Activated T-cell treated with anti-CD3 and anti-CD28 coated beads for 24 hours (primary cell): ENCODE measurements around the gene RBFOX1.

Source experiments
- DNase-seq: peaks from one replicate; pipeline ENCODE4 v3.0.0-alpha.2; 2020; ENCODE audit warnings: low read depth

Gene RBFOX1

DNA sequence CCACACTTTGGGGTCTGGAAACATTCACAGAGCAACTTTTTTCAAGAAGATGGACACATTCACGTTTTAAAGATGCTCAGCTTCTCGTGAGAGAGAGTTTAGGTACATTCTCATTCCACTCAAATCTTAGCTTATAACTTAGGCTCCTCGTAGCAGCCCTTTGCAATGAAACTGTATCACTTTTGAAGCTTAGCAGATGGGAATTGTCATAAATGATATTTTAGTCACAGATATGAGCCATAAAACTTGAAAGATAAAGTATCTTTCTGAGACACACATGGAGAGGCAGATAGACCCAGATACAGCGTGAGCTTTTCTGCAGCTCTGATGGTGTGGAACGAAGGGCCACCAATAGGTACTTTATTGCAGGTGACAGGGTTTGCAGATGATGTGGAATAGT, 41.1 kb downstream of the RBFOX1 start:
- DNase-seq = no peak

- no peak for DNase-seq
These were observed 42.0 kb downstream of the RBFOX1 start for GRCh38 chr16:7374614-7375174.

DNA sequence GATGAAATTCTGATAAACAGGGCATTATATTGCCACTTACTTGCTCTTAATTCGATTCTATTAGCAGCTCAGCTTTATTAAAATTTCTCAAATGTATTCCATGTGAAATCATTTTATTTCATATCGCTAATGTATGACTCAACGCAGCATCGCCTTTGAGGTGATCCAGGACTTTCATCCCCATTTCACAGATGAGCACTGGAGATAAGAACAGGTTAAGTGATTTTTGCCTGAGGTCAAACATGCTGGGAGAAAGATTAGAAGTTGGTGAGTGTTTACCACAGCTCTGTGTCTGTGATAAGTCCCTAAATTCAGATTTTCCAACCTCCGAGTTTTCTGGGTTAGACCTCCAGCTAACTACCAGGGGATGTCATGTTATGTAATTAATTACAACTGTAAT, 43.6 kb downstream of the RBFOX1 start:
- DNase-seq = no peak

DNA sequence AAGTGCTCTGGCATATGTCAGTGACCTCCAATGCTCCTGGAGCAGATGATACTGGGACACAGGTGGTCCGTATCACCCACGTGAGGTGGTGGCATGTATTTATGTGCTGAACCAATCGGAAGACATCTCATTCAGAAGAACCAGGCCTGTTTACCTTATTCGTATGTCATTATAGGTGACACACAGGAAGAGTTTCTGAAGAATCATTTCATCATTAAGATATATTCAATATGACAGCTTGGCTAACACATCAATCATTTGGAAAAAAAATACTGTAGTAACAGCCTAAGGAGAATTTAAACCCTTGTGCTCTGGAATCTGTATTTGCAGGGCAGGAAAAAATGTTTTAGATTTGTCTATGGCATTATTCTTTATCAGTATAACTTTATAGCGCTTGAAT, 44.6 kb downstream of the RBFOX1 start:
- no peak for DNase-seq

GRCh38 chr16:7378024-7378695, 45.5 kb downstream of the RBFOX1 start:
- DNase-seq = no peak

- no peak for DNase-seq
These were observed 47.8 kb downstream of the RBFOX1 start for GRCh38 chr16:7380441-7380840.

DNA sequence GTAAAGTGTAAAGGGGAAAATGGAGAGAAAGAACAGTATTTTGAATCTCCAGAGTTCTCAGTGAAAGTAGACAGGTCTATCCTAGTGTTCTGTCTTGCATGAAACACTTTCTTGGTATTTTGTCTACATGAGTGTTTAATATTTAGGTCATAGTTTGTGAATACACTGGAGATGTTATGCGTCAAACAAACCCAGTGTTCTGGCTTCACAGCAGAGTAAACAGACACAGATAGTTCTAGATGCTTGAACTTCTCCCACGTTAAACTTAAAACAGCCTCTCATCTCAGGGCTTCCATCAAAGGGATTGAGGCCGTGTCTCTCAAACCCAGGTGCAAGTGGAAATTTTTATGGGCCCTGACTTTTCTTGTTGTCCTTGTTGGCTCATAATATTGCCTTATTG, 48.3 kb downstream of the RBFOX1 start:
- no peak for DNase-seq

GRCh38 chr16:7381671-7382070, 49.0 kb downstream of the RBFOX1 start:
- no peak for DNase-seq

- DNase-seq = no peak
These were observed 49.9 kb downstream of the RBFOX1 start for GRCh38 chr16:7382521-7382920.

- DNase-seq = no peak
These were observed 58.3 kb downstream of the RBFOX1 start for GRCh38 chr16:7390974-7391373.

DNA sequence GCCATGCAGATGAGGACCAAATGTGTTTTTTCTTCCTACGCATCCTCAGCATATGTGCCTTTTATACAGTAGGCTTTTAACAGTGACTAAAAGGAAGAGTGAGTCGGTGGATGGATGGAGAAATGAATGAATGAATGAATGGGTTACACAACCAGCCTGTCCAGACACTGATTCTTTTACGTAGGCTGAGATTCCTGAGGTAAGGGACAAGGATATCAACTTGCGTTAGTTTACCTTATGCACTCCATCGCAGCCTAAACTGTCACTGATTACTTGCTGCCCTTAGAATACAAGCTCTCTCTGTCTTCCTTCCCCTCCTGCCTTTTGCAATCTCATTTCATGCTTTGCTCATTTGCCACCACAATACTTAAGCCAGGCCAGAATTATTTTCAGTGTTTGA, 59.0 kb downstream of the RBFOX1 start:
- no peak for DNase-seq

GRCh38 chr16:7392206-7392605, 59.6 kb downstream of the RBFOX1 start:
- no peak for DNase-seq

DNA sequence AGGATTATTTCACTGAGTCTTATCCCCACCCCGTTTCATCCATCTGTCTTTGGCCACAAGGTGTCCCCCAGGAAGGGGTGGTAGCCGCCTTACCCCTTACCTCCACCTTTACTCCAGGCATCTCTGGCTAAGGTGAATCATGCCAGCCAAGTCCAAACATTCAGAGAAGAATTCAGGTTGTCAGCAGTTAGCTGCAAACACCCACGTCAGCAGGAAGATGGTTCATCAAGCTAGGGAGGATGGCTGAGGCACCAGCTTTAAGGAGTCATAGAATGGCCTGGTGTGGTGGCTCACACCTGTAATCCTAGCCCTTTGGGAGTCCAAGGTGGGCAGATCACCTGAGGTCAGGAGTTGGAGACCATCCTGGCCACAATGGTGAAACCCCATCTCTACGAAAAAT, 61.0 kb downstream of the RBFOX1 start:
- DNase-seq = no peak

DNA sequence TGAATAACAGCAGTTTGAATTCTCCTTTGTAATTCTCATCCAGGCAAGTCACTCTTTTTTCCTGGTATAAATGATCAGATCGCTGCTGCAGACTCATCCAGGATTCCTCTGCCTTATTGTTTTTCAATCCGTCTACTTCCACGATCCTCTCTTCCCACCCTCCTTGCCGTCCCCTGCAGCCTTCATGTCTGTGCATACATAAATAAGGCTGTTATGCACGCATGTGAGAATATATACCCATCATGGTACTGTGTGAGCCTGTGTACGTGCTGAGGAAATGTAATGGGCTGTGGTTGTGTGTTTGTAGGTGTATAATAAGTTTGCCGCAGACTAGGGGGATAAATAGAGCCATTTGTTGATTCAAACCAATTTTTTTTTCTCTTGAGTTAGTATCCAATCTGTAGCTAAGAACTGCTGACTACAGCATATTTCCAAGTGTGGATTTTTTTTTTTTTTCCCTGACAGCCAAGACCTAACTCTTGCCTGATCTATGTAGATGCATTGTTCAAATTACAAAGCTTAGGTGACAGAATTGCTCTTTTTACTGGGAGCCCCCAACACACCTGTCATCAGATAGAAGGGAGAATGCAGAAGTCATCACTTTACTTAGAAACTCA, 62.2 kb downstream of the RBFOX1 start:
- no peak for DNase-seq

DNA sequence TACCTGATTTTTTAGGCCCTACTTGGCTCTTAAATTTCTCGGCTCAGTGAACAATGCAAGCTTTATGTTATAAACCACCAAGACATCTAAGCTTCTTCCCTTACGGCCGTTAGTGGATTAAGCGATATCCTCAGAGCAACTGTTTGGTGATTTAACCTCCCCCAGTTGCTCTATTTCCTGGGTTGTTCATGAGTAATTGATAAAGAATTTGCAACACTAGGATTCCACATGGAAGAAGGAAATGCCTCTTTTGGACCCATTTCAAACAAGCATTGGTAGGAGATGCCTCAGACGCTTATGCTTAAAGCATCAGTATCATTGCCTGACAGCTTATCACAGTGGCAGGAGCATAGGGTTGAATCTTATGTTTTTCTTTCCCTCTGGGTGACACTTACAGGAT, 65.3 kb downstream of the RBFOX1 start:
- no peak for DNase-seq

GRCh38 chr16:7398536-7398935, 65.9 kb downstream of the RBFOX1 start:
- DNase-seq = no peak

DNA sequence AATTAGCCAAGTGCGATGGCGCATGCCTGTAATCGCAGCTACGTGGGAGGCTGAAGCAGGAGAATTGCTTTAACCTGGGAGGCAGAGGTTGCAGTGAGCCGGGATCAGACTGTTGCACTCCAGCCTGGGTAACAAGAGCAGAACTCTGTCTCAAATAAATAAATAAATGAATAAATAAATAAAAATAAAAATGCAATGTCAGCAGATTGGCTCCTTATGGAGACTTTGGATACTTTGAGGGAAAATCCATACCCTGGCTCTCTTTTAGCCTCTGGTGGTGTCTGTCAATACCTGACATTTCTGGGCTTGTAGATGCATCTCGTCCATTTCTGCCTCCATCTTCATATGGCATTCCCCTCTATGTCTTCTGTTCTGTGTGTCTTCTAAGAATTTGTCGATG, 66.7 kb downstream of the RBFOX1 start:
- no peak for DNase-seq

DNA sequence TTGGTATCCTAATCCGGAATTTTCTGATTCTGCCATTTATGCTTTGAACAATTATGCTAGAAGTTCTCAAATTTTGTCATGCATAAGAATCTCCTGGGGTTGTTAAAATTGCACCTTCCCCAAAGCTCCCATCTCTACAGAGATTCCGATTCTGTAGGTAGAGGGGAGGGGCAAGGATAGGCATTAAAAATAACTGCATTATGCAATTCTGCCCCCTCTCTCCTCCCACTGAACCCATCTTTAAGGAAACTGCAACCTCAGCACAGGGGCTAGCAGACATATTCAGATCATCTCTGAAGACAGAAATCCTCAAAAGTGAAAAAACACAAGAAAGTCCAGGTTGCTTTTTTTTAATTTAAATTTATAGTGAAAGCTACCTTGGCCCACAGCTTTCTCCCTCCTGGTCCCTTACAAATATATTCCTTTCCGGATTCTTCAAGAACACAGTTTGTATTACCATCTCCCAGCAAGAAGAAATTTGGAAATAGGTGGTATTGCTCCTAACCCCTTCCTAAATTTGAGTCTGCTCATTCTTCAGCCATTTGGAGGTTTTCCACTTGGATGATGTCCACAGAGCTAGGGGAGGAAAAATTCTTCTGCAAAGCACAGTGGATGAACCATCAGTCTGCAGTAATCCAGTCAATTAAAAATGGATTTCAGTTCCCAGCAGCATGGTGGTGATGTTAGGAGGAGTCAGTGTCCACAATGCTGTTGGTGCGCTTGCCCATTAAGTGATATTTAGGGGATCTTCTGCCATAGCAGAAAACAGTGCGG, 67.7 kb downstream of the RBFOX1 start:
- no peak for DNase-seq

DNA sequence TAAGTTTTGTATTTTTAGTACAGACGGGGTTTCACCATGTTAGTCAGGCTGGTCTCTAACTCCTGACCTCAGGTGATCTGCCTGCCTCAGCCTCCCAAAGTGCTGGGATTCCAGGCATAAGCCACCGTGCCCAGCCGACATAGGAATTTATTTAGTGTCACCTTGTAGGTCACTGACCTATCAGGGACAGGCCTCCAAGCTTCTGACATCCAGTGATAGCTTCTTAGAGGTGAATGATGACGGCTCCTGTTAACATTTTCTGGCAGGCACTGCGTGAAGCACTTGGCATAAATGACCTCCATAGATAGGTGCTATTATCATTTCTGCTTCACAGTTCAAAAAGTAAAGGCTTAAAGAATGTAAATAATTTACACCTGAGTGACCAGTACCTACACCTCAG, 71.6 kb downstream of the RBFOX1 start:
- no peak for DNase-seq

GRCh38 chr16:7405166-7405565, 72.5 kb downstream of the RBFOX1 start:
- no peak for DNase-seq

DNA sequence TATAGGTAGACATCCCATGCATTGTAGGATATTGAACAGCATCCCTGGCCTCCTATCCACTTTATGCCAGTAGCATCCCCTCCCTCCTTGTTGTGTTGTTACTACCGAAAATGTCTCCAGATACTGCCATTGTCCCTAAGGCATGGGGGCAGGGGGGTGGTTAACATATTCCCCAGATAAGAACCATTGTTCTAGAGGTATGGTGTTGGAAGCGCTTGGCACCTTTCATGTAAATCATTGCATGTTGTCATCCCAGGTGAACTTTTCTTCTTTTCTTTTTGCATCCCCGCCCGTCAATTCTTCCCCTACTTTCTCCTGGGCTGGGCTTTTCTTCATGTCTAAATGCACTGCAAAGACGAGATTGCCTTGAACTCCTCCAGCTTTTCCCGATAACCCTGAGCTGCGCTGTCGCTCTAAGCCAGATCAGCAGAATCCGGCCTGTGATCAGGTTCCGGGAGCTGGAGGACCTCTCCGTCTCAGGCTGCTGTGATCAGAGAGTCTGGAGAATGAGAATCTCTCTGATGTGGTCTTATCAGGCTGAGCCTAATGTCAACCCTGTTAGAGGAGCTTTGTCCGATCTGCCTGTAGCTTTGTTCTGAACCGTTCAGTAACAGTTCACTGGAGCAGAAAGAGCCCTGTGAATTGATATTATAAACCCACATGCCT, 76.2 kb downstream of the RBFOX1 start:
- DNase-seq = no peak

DNA sequence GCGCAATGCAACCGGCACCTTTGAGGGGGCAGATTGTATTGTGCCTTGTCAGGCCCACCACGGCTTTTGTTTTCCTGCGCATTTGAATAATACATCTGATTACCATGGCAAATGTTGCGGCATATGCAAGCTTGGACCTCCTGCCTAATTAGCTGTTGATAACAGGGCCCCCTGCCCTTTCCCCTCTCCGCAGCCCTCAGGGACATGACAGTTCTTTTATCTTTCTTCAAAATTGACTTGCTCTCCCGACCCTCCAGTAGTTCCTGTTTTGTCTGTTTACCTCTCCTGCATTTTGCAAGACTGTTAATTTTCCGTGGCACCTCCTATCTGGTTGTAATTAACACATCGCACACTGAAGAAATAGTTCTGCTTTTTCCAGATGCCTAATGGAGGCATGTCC, 86.8 kb downstream of the RBFOX1 start:
- no peak for DNase-seq

GRCh38 chr16:7420079-7420478, 87.4 kb downstream of the RBFOX1 start:
- no peak for DNase-seq
